HEK293 (cell line): ENCODE results near the gene SGMS1.

Source experiments
- CTCF ChIA-PET: fragments of 350-600 bp; formaldehyde crosslinking; extraction: SDS; loops from one replicate; lab custom pipeline; 2021; ENCODE audit warnings: antibody characterized with exemption; lab: Yijun Ruan, JAX
- POLR2A ChIA-PET: fragments of 300-600 bp; formaldehyde crosslinking; extraction: SDS; loops from one replicate; lab custom pipeline; 2020; ENCODE audit warnings: antibody characterized with exemption, inconsistent platforms; lab: Yijun Ruan, JAX
- H3K27ac ChIP-seq: fragments of 200-500 bp; sonication (Bioruptor generic); 2 replicates; pipeline ENCODE4 v1.5.1; 2014; ENCODE audit warnings: low read depth, low read length, control low read depth, inconsistent platforms; ENCODE audit errors: extremely low read depth
- H3K36me3 ChIP-seq, 2 experiments: fragments of 200-500 bp in 1 of 2; sonication (Bioruptor generic) in 1 of 2; 1 replicate in 1 of 2; 2 replicates in 1 of 2; pipeline ENCODE4 v1.5.1; 2014 to 2017; ENCODE audit warnings: inconsistent platforms in 2 of 2, low read length in 2 of 2; ENCODE audit not compliant: control insufficient read depth in 2 of 2, insufficient read depth in 1 of 2
- H3K4me1 ChIP-seq: fragments of 200-500 bp; sonication (Bioruptor generic); 2 replicates; pipeline ENCODE4 v1.5.1; 2014; ENCODE audit warnings: mild to moderate bottlenecking, low read length, inconsistent platforms; ENCODE audit not compliant: control insufficient read depth, insufficient read depth
- H3K4me3 ChIP-seq: 2 replicates; pipeline ENCODE4 v1.5.1; 2011; ENCODE audit warnings: low read depth, mild to moderate bottlenecking, control low read depth, low read length, moderate library complexity
- H3K9me3 ChIP-seq: fragments of 200-500 bp; sonication (Bioruptor generic); 2 replicates; pipeline ENCODE4 v1.5.1; 2014; ENCODE audit warnings: low read depth, low read length, inconsistent platforms; ENCODE audit not compliant: control insufficient read depth, insufficient read depth
- SP2 ChIP-seq: fragments of 450-650 bp; formaldehyde crosslinking; IDR thresholded peaks from 2 replicates; pipeline ENCODE4 v1.5.1; 2016; ENCODE audit warnings: missing biosample characterization, missing genetic modification characterization
- ZNF2 ChIP-seq: fragments of 450-650 bp; formaldehyde crosslinking; IDR thresholded peaks from 2 replicates; pipeline ENCODE4 v1.5.1; 2016; ENCODE audit warnings: missing biosample characterization, missing genetic modification characterization
- ZNF23 ChIP-seq: fragments of 450-650 bp; formaldehyde crosslinking; IDR thresholded peaks from 2 replicates; pipeline ENCODE4 v1.5.1; 2016; ENCODE audit warnings: missing biosample characterization, missing genetic modification characterization, borderline replicate concordance
- TF ChIP-seq, protein P1 (sequence below): fragments of 450-650 bp; formaldehyde crosslinking; IDR thresholded peaks from 2 replicates; pipeline ENCODE4 v1.5.1; 2017; ENCODE audit warnings: missing biosample characterization, missing genetic modification characterization
- TF ChIP-seq, protein P2 (sequence below): fragments of 450-650 bp; formaldehyde crosslinking; IDR thresholded peaks from 2 replicates; pipeline ENCODE4 v1.5.1; 2017; ENCODE audit warnings: missing biosample characterization, missing genetic modification characterization
- TF ChIP-seq, protein P3 (sequence below): fragments of 450-650 bp; formaldehyde crosslinking; IDR thresholded peaks from 2 replicates; pipeline ENCODE4 v1.5.1; 2016; ENCODE audit warnings: missing biosample characterization, missing genetic modification characterization
- TF ChIP-seq, protein P4 (sequence below): fragments of 450-650 bp; formaldehyde crosslinking; IDR thresholded peaks from 2 replicates; pipeline ENCODE4 v1.5.1; 2016; ENCODE audit warnings: missing biosample characterization, missing genetic modification characterization

SGMS1 gene

DNA sequence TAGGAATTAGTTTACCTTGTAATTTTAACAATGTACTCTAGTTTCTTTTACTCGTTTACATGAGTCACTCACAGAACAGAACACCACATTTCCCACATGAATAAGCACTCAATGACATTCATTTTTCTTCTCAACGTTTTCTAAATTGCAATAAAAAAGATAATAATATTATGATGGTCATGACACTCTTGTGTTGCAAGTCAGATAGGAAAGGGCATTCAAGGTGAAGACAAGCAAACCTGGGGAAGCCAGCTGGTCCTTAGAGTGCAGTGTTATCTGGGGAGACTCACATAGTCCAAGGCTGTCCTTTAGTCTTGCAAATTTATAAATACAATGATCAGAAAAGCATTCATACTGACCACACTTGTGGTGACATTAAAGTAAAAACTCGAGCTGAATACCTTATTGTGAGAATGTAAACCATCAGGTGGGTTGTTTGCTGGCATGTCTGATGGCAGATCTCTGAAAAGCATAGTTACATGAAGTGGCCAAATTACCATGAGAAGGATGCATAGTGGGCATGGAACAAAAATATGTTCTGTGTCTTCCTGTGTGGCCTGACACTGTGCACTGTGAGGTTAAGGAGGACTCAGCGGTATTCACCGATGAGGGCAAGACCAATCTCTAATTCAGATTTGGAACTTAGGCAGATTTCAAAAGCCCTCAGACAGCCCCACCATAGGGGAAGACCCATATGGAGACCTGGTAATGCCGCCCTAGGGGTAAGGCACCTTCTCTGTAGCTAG, 213.5 kb downstream of the SGMS1 start:
- Histone ChIP-seq H3K9me3 (no peaks in the 10 kb centered on the region), H3K4me3 (no peak overlapping the region), H3K27ac (no peak overlapping the region), H3K36me3 (no peaks in the 10 kb centered on the region), H3K4me1 (peaks cover 15% of the 10 kb centered on the region)
- TF ChIP-seq, protein P1, sequence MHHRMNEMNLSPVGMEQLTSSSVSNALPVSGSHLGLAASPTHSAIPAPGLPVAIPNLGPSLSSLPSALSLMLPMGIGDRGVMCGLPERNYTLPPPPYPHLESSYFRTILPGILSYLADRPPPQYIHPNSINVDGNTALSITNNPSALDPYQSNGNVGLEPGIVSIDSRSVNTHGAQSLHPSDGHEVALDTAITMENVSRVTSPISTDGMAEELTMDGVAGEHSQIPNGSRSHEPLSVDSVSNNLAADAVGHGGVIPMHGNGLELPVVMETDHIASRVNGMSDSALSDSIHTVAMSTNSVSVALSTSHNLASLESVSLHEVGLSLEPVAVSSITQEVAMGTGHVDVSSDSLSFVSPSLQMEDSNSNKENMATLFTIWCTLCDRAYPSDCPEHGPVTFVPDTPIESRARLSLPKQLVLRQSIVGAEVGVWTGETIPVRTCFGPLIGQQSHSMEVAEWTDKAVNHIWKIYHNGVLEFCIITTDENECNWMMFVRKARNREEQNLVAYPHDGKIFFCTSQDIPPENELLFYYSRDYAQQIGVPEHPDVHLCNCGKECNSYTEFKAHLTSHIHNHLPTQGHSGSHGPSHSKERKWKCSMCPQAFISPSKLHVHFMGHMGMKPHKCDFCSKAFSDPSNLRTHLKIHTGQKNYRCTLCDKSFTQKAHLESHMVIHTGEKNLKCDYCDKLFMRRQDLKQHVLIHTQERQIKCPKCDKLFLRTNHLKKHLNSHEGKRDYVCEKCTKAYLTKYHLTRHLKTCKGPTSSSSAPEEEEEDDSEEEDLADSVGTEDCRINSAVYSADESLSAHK (tag by site-specific recombination), result no peak
- TF ChIP-seq, protein P2, sequence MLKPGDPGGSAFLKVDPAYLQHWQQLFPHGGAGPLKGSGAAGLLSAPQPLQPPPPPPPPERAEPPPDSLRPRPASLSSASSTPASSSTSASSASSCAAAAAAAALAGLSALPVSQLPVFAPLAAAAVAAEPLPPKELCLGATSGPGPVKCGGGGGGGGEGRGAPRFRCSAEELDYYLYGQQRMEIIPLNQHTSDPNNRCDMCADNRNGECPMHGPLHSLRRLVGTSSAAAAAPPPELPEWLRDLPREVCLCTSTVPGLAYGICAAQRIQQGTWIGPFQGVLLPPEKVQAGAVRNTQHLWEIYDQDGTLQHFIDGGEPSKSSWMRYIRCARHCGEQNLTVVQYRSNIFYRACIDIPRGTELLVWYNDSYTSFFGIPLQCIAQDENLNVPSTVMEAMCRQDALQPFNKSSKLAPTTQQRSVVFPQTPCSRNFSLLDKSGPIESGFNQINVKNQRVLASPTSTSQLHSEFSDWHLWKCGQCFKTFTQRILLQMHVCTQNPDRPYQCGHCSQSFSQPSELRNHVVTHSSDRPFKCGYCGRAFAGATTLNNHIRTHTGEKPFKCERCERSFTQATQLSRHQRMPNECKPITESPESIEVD, result peak; percentile 62
- POLR2A ChIA-PET, result no interaction called here
- CTCF ChIA-PET, result interaction anchor here (0.6 to 1.4 kb wide), 3 partner anchors 15 to 42 kb away, joined by 3 to 5 read pairs (median 4); no protein-coding TSS in a partner anchor

DNA sequence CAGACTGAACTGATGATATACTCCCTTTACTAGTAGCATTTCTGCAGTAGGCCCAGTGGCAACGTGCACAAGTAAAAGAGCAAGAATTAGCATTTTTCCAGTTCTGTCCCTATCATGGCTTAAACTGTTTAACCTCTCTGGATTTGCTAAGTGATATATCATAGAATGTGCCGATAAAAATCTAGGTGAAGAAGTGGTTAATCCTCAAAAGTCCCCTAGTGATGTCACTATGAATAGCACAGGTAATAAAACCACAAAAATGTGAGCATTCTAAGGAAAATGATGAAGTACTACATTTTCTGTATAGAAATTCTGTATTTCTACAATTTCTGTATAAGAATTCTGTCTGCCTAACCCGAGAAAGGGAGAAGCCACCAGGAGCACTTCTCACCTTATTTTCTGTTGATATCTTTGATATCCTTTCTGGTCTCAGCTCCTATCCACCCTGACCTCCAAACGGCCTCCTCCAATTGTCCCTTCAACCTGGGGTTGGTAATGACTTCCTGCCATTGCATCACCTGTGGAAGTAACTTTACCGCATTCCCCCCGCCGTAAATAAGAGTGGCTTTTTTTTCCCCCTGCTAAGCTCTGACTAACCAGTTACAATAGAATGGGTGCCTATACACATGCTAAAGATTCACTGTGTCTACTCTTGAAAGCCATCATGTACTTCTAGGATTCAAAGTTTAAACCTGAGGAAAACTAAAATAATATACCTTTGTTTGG, 216.5 kb downstream of the SGMS1 start:
- Histone ChIP-seq H3K36me3 (no peaks in the 10 kb centered on the region), H3K4me3 (no peak overlapping the region), H3K9me3 (no peaks in the 10 kb centered on the region), H3K4me1 (peaks cover 9% of the 10 kb centered on the region), H3K27ac (no peak overlapping the region)
- ChIA-PET CTCF (interaction anchor here (1.1 to 1.3 kb wide), 2 partner anchors 10 to 13 kb away, joined by 3 to 5 read pairs; no protein-coding TSS in a partner anchor), POLR2A (interaction anchor here (2.3 kb wide), 1 partner anchor 11 kb away, joined by 6 read pairs; no protein-coding TSS in a partner anchor)
- no peak for TF ChIP-seq ZNF2 (tag by site-specific recombination)
- TF ChIP-seq, protein P3, sequence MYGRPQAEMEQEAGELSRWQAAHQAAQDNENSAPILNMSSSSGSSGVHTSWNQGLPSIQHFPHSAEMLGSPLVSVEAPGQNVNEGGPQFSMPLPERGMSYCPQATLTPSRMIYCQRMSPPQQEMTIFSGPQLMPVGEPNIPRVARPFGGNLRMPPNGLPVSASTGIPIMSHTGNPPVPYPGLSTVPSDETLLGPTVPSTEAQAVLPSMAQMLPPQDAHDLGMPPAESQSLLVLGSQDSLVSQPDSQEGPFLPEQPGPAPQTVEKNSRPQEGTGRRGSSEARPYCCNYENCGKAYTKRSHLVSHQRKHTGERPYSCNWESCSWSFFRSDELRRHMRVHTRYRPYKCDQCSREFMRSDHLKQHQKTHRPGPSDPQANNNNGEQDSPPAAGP (tag by site-specific recombination), result no peak
- TF ChIP-seq, protein P4, sequence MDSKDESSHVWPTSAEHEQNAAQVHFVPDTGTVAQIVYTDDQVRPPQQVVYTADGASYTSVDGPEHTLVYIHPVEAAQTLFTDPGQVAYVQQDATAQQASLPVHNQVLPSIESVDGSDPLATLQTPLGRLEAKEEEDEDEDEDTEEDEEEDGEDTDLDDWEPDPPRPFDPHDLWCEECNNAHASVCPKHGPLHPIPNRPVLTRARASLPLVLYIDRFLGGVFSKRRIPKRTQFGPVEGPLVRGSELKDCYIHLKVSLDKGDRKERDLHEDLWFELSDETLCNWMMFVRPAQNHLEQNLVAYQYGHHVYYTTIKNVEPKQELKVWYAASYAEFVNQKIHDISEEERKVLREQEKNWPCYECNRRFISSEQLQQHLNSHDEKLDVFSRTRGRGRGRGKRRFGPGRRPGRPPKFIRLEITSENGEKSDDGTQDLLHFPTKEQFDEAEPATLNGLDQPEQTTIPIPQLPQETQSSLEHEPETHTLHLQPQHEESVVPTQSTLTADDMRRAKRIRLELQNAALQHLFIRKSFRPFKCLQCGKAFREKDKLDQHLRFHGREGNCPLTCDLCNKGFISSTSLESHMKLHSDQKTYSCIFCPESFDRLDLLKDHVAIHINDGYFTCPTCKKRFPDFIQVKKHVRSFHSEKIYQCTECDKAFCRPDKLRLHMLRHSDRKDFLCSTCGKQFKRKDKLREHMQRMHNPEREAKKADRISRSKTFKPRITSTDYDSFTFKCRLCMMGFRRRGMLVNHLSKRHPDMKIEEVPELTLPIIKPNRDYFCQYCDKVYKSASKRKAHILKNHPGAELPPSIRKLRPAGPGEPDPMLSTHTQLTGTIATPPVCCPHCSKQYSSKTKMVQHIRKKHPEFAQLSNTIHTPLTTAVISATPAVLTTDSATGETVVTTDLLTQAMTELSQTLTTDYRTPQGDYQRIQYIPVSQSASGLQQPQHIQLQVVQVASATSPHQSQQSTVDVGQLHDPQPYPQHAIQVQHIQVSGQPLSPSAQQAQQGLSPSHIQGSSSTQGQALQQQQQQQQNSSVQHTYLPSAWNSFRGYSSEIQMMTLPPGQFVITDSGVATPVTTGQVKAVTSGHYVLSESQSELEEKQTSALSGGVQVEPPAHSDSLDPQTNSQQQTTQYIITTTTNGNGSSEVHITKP (tag by site-specific recombination), result peak; percentile 49

DNA sequence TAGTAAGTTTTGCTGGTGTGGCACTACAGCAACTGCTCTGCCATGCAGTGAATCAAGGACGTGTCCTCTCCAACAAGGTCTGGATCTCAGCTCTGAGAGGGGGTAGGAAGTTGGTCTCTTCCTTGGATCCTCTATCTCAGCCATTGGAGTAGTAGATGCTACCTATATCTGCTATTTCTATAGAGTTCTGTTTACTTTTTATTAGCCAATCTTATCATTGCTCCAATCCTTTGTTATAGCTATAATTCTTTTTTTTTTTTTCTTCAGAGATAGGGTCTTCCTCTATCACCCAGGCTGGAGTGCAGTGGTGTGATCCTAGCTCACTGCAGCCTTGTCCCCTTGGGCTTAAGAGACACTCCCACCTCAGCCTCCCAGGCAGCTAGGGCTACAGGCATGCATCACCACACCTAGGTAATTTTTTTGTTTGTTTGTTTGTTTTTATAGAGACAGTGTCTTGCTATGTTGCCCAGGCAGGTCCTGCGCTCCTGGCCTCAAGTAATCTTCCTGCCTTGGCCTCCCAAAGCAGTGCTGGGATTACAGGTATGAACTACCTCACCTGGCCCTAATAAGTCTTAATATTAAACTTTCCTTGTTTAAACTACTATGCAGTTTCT, 217.2 kb downstream of the SGMS1 start:
- no peak overlapping the region for H3K4me3 ChIP-seq
- H3K4me1 ChIP-seq, result peaks cover 3% of the 10 kb centered on the region
- TF ChIP-seq SP2 (tag by site-specific recombination), result no peak
- no peak for TF ChIP-seq ZNF23 (tag by site-specific recombination)
- TF ChIP-seq, protein P4 (tag by site-specific recombination), result peak; percentile 83
- ChIA-PET POLR2A (interaction anchor here (2.3 kb wide), 1 partner anchor 12 kb away, joined by 6 read pairs; no protein-coding TSS in a partner anchor), CTCF (interaction anchor here (1.1 kb wide), 1 partner anchor 14 kb away, joined by 3 read pairs; no protein-coding TSS in a partner anchor)
- H3K27ac ChIP-seq, result no peak overlapping the region
- no peaks in the 10 kb centered on the region for H3K36me3 ChIP-seq
- H3K9me3 ChIP-seq, result no peaks in the 10 kb centered on the region
